Activated T-cell treated with anti-CD3 and anti-CD28 coated beads, Interleukin-2, amount 50 U/mL, for 1 hour (primary cell): Measurements from ENCODE around the gene NBEA.
"Not testable (repeated sequence)": the region's sequence is repeated elsewhere in the genome, so short reads cannot be mapped to it uniquely, and the experiment has no call there.

Source experiments
- DNase-seq: peaks from one replicate; pipeline ENCODE4 v3.0.0-alpha.2; 2020

NBEA gene

DNA sequence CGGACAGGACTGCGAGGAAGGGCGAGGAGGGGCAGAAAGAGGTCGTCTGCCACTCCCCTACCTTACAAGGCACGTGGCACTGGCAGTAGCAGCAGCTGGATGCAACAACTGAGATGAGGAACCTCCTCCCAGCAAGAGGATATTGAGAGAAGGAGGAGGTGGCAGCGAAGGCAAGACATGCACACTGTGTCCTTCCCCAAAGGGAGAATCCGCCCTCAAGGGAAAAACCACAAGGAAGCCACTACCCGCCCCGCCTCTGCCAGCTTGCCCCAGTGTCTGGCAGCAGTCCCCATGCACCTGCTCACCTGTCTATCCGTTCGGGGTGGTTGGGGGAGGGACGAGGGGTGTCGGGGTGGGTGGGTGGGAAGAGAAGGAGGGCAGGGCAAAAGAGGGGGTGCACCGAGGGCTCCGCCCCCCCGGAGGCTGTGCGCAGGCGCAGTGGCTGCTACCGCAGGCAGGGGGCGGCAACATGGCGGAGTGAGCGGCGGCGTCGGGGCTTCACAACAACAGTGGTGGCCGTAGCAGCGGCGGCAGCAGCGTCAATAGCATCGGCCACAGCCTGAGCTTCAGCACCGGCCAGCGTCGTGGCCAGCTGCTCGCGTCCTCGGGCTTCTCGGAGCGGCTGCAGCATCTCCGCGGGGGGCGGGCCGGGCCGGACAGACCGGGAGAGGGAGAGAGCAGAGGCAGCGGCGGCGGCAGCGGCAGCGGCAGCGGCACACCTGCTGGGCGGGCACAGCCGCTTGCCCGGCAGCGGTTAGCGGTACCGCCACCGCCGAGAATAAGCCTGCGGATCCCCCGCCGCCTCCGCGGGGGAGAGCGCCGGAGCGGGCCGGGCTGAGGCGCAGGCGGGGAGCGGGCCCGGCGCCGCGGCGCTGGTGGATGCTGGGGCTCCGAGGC, at the start of gene NBEA:
NBEA (plus strand) TSS at position 436 of the 897 bp plus-strand sequence. CDS start 551 bp downstream, outside the sequence.
- peak; percentile 84 for DNase-seq

DNA sequence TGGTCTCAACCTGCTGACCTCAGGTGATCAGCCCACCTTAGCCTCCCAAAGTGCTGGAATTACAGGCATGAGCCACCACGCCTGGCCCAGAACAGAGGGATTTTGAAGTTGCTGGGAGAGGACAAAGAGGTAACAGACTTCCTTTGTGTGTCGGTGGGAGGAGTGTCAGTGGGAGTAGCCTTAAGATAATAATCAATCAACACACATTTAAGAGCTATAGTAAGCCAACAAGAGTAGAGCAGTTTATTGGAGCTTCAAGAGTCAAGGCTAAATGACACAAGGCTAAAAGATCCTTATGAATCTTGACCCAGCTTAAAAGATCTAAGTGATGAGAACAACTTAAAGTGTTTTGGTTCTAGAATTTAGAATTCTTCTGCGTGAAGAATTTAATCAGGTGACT, 47.3 kb upstream of the NBEA start:
- DNase-seq, result no peak

DNA sequence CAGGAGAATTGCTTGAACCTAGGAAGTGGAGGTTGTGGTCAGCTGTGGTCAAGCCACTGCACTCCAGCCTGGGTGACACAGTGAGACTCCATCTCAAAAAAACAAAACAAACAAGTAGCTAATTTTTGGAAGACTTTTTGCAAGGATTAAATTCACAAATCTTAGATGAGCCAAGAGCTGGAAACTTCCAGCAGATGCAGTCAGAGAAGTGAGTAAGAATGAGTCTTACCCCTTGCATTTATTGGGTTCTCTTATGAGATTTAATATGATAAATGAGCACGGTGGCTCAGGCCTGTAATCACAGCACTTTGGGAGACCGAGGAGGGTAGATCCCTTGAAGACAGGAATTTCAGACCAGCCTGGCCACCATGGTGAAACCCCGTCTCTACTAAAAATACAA, 44.9 kb upstream of the NBEA start:
- no peak for DNase-seq

- no peak for DNase-seq
Observed at GRCh38 chr13:34899888-34900287, 42.2 kb upstream of the NBEA start.

DNA sequence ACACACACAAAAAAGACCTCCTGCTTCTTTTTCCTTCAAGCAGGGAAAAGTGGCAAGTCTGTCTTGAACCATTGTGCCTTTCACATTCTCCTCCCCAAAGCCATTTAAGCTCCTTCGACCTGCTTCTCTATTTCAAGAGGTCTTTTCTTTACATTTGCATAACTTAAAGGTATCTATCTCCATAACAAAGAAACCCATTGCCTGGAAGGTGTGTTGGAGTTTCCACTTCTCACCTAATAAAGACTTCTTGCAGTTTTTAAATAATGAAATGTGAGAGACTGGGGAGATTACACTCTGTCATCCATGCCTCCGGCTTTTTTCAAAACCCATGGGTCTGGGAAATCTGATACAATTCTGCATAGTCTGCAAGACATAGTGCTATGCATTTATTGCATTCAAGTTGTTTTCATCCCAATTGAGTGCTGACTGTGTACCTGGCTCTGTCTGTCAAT, 41.8 kb upstream of the NBEA start:
- DNase-seq, result no peak

DNA sequence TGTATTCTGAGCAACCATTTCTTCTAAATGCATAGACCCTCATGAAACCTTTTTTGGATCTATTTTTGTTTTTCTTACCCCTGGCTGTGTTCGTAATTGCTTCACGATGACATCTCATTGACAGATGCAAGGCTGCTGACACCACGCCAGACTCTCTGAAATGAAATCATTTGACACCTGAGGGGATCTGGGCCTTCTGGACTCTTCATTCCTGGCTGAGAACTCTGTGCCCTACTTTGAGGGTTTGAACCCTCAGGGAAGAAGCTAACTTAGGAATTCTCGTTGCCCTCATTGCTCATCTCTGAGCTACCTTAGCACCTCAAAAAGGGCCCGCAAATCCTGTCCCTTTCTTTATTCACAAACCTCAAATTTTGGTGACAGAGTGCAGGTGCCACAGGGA, 40.5 kb upstream of the NBEA start:
- no peak for DNase-seq

GRCh38 chr13:34911159-34911558, 30.9 kb upstream of the NBEA start:
- no peak for DNase-seq

GRCh38 chr13:34913040-34913439, 29.0 kb upstream of the NBEA start:
- no peak for DNase-seq

DNA sequence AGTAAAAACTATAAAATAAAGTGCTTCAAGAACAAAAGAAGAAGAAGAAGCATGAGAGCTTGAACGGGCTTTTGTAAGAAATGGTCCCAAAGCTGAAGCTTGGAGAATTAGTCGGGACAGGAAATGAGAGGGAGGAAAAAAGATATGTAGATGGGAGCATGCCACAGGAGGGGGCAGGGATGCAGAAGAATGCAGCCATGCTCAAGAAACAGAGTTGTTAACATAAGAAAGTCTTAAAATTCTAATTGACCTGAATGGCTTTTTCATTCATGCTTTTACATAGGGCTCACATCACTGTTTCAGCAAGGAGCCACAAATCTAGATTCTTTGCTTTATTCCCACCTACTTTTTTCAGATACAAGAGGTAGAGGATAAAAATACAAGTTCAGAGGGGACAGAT, 27.7 kb upstream of the NBEA start:
- no peak for DNase-seq

- no peak for DNase-seq
Observed at GRCh38 chr13:34926508-34926907, 15.6 kb upstream of the NBEA start.

DNA sequence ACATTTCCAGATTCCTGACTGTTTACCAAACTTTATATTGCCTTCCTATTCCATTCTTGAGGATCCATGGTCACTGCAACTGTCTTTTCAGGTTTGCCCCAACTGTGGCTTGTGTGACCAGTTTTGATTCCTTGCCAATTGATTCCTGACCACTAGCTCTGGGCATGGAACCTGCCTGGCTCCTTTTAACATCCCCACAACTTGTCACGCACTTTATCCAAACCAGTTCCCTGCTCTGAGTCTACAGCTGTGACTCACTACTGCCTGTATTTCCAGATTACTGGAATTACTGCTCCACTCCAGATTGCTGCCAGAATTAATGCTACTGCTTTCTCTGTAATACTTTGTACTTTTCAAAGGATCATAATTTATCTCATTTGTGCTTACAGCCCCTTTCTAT, 13.4 kb upstream of the NBEA start:
- DNase-seq, result not testable (repeated sequence)

DNA sequence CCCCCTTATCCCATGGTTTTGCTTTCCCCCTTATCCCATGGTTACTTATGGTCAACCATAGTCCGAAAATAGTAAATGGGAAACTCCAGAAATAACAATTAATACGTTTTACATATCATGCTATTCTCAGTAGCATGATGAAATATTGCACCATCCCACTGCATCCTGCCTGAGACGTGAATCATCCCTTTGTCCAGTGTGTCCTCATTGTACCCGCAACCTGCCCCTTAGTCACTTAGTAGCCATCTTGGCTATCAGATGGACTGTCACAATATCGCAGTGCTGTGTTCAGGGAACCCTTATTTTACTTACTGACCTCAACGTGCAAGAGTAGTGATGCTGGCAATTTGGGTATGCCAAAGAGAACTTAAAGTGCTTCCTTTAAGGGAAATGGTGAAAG, 10.5 kb upstream of the NBEA start:
- DNase-seq, result no peak

- DNase-seq, result no peak
Observed at GRCh38 chr13:34933349-34933748, 8.7 kb upstream of the NBEA start.

DNA sequence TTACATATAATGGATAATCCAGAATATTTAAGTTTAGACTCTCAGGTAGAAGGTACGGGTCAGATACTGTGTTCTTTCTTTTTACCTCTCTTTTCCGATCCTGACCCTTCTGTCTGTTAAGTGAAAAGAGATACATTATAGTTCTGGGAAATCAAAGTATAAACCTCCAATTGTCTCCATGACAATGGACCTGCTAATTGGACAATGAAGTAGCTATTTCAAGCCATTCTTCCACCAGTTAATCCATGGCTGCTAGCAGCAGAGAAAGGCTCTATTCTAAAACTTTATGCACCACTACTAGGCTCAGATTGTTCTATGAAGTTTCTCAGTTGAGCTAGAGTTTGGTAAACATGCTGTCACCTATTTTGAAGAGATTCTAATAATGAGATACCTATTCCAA, 8.3 kb upstream of the NBEA start:
- no peak for DNase-seq

DNA sequence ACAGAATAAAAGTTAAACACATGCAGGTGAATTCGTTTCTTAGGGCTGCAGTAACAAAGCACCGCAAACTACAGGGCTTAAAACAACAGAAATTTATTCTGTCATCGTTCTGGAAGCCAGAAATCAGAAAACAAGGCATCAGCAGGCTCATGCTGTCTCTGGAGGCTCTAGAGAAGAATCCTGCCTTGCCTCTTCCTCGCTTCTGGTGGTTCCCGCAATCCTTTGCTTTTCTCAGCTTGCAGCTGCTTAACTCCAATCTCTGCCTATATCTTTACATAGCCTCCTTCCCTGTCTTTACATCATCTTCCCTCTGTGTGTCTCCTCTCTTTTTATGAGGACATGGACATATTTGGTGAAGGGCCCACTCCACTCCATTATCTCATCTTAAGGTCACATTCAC, 6.2 kb upstream of the NBEA start:
- no peak for DNase-seq

- DNase-seq, result no peak
Observed at GRCh38 chr13:34939771-34940170, 2.3 kb upstream of the NBEA start.

DNA sequence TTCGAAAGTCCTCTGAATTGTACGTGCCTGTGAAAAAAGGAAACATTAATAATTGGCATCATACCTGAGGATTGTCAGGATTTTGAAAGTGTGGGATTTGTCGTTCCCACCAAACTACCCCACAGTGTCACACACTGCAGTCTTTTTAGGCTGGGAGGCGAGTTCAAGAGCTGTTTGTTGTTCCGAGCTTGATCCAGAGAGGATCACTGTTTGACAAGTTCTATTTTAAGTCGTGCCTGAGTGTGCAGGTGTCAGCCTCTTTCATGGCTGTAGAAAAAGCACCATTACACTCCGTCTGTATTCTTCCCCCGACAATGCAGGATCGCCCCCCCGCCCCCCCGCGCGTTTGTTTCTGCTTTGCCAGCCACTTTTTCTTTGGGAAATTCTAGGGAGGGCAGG, 635 bp upstream of the NBEA start:
- no peak for DNase-seq

- DNase-seq, result no peak
Observed at GRCh38 chr13:34942732-34943435, 814 bp downstream of the NBEA start.

GRCh38 chr13:34943436-34944273, 1.6 kb downstream of the NBEA start:
- DNase-seq, result no peak

- no peak for DNase-seq
Observed at GRCh38 chr13:34944274-34944634, 2.2 kb downstream of the NBEA start.

- DNase-seq, result no peak
Observed at GRCh38 chr13:34944751-34945150, 2.7 kb downstream of the NBEA start.

DNA sequence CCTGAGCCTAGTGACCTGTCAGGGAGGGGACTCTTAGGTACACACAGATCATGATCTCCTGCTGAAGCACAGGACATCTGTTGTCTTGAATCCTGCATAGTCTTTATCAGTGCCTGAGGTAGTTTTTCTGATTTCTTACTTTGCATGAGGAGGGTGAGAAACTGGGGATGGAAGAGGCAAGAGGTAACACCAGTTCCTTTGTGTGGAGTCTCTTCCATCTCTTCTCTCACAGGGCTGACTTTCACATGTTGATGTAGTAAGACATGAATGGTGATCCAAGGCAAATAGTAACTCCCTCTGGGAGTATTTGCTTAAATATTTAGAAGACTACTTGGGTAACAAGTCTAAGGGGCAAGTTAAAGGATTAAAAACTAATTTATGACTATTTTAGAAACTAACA, 9.5 kb downstream of the NBEA start:
- no peak for DNase-seq

GRCh38 chr13:34959489-34959888, 17.4 kb downstream of the NBEA start:
- no peak for DNase-seq
